PC-3 (cell line): ENCODE measurements around the gene VSTM2L. TPM values are rescaled to one million over a fixed set of nuclear protein-coding genes. Genes with fewer than 3 reads are reported as not detected.

Source experiments
- ATAC-seq: fragments of 200-7000 bp; cut with Tn5 transposase; 2 replicates; pipeline ENCODE4 v1.9.1; 2020; ENCODE audit warnings: mild to moderate bottlenecking, moderate library complexity
- BruUV-seq: library from RNA; stranded (reverse); fragments of 400-500 nt; replicated peaks from 2 replicates; lab custom pipeline; 2021; lab: Mats Ljungman, UMichigan
- CTCF ChIA-PET: fragments of 300-600 bp; sonication (Branson Sonifier 250); formaldehyde crosslinking; loops from one replicate; lab custom pipeline; 2022; ENCODE audit warnings: antibody characterized with exemption; lab: Charles Lee
- POLR2A ChIA-PET: fragments of 300-600 bp; sonication (Branson Sonifier 250); formaldehyde crosslinking; loops from one replicate; lab custom pipeline; 2022; ENCODE audit warnings: antibody characterized with exemption; ENCODE audit not compliant: unreplicated experiment; lab: Charles Lee
- DNase-seq: peaks from one replicate; pipeline ENCODE4 v3.0.0-alpha.2; 2015
- H2AFZ ChIP-seq: fragments of 300-600 bp; sonication (generic); 2 replicates; pipeline ENCODE4 v1.6.0; 2016; ENCODE audit warnings: antibody characterized with exemption, low read length
- H3F3A ChIP-seq: fragments of 300-600 bp; sonication (generic); one replicate; pipeline ENCODE4 v1.6.0; 2017; ENCODE audit warnings: antibody characterized with exemption, low read length, control low read depth, mild to moderate bottlenecking; ENCODE audit not compliant: unreplicated experiment
- H3K27ac ChIP-seq: fragments of 300-600 bp; sonication (generic); 2 replicates; pipeline ENCODE4 v1.5.1; 2016; ENCODE audit warnings: mild to moderate bottlenecking, low read length
- H3K27me3 ChIP-seq: fragments of 300-600 bp; sonication (generic); 2 replicates; pipeline ENCODE4 v1.6.1; 2016; ENCODE audit warnings: low read length, mixed read lengths
- H3K36me3 ChIP-seq: fragments of 300-600 bp; sonication (generic); 2 replicates; pipeline ENCODE4 v1.6.1; 2016; ENCODE audit warnings: low read depth, mixed run types, low read length, mixed read lengths
- H3K4me1 ChIP-seq: fragments of 300-600 bp; sonication (generic); 2 replicates; pipeline ENCODE4 v1.5.1; 2016; ENCODE audit warnings: low read length; ENCODE audit not compliant: insufficient read depth
- H3K4me2 ChIP-seq: fragments of 300-600 bp; sonication (generic); 2 replicates; pipeline ENCODE4 v1.6.0; 2016; ENCODE audit warnings: low read length
- H3K4me3 ChIP-seq: fragments of 300-600 bp; sonication (generic); 2 replicates; pipeline ENCODE4 v1.5.1; 2016; ENCODE audit warnings: mild to moderate bottlenecking, low read length, mixed read lengths
- H3K79me2 ChIP-seq: fragments of 300-600 bp; sonication (generic); 2 replicates; pipeline ENCODE4 v1.6.1; 2017; ENCODE audit warnings: low read length, mixed read lengths
- H3K9ac ChIP-seq: fragments of 300-600 bp; sonication (generic); 2 replicates; pipeline ENCODE4 v1.6.0; 2016; ENCODE audit warnings: mild to moderate bottlenecking, low read length
- H3K9me2 ChIP-seq: fragments of 300-600 bp; sonication (generic); replicated peaks from 2 replicates; pipeline ENCODE4 v1.6.1; 2016; ENCODE audit warnings: mixed run types, low read length, mixed read lengths
- H3K9me3 ChIP-seq: fragments of 300-600 bp; sonication (generic); 2 replicates; pipeline ENCODE4 v1.6.1; 2016; ENCODE audit warnings: low read length, mixed read lengths
- H4K20me1 ChIP-seq: fragments of 300-600 bp; sonication (generic); 2 replicates; pipeline ENCODE4 v1.6.1; 2016; ENCODE audit warnings: low read length, mixed read lengths
- EZH2 ChIP-seq: fragments of 300-600 bp; sonication (generic); IDR thresholded peaks from one replicate; pipeline ENCODE4 v1.6.1; 2017; ENCODE audit warnings: antibody characterized with exemption, mild to moderate bottlenecking, low read length; ENCODE audit not compliant: unreplicated experiment
- EZH2phosphoT487 ChIP-seq: fragments of 300-600 bp; sonication (generic); IDR thresholded peaks from 2 replicates; pipeline ENCODE4 v1.6.1; 2018; ENCODE audit warnings: mild to moderate bottlenecking, antibody characterized with exemption, low read length, borderline replicate concordance
- intact Hi-C: fragments of 100-400 bp; cut with micrococcal nuclease; formaldehyde crosslinking; loops from 2 replicates; pipeline ENCODE4 v1.9.0; 2023
- total RNA-seq: library from RNA; depleted of rRNA; stranded (reverse); fragments of >200 nt; gene quantifications from 2 replicates; pipeline ENCODE4 v1.2.3, GENCODE V29; 2014
- TF ChIP-seq, protein P1 (sequence below): fragments of 300-600 bp; sonication (generic); conservative IDR thresholded peaks from 2 replicates; pipeline ENCODE4 v1.5.1; 2017; ENCODE audit warnings: antibody characterized with exemption, low read depth, mild to moderate bottlenecking, low read length

The VSTM2L gene
- total RNA-seq, 1 experiment from 2014 or later, result 45.8 TPM

DNA sequence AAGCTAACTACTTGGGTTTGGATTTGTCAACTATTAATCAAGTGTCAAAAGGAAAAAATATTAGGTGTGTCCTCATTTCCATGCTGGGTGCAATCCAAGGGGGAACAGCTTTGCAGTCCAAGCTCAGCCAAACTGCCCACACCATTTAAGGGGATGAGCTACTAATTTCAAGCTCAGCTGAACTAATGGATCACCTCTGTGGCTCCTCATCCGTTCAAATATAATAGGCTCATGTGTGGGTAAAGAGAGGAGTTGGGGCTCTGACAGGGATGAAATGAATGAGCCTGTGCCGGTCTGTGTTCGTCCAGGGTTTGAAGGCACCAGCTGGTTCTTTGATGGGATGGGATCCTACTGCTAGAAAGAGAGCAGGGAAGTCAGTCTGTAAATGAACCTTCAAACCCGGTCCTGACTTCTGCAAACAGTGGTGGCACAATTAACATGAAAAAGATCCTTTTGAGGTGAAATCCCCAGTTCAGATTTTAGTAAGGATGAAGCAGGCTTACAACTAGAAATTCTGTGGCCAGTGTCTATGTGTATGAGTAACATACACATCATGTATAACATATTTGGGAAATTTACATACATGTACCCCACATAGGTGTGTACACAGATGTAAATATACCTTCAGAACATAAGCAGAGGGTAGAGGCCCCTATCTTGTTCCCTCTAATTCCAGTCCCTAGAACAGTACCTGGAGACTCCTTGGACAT is 88.4 kb downstream of the VSTM2L start:
- TF ChIP-seq, protein P1, sequence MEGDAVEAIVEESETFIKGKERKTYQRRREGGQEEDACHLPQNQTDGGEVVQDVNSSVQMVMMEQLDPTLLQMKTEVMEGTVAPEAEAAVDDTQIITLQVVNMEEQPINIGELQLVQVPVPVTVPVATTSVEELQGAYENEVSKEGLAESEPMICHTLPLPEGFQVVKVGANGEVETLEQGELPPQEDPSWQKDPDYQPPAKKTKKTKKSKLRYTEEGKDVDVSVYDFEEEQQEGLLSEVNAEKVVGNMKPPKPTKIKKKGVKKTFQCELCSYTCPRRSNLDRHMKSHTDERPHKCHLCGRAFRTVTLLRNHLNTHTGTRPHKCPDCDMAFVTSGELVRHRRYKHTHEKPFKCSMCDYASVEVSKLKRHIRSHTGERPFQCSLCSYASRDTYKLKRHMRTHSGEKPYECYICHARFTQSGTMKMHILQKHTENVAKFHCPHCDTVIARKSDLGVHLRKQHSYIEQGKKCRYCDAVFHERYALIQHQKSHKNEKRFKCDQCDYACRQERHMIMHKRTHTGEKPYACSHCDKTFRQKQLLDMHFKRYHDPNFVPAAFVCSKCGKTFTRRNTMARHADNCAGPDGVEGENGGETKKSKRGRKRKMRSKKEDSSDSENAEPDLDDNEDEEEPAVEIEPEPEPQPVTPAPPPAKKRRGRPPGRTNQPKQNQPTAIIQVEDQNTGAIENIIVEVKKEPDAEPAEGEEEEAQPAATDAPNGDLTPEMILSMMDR, result no peak
- TF ChIP-seq EZH2phosphoT487 (no peak), EZH2 (no peak)
- no TSS peak for BruUV-seq
- ChIA-PET POLR2A (no interaction called here), CTCF (interaction anchor here (0.6 to 0.7 kb wide), 5 partner anchors 29 to 365 kb away, joined by 3 to 14 read pairs (median 4); no protein-coding TSS in a partner anchor)
- Histone ChIP-seq H3F3A (peaks cover 9% of the 10 kb centered on the region), H3K79me2 (no peaks in the 10 kb centered on the region), H3K9me3 (no peaks in the 10 kb centered on the region), H3K4me1 (peaks cover 93% of the 10 kb centered on the region), H3K36me3 (peaks cover 27% of the 10 kb centered on the region), H2AFZ (no peak overlapping the region), H3K9me2 (no peaks in the 10 kb centered on the region), H3K27ac (peak overlapping the region; percentile 81), H3K27me3 (no peaks in the 10 kb centered on the region), H3K4me2 (peak overlapping the region; percentile 31), H3K4me3 (no peak overlapping the region), H3K9ac (peak overlapping the region; percentile 32), H4K20me1 (no peaks in the 10 kb centered on the region)
- intact Hi-C loops, result loop anchor here (5.0 kb wide), 2 partner anchors 66 to 424 kb away; no protein-coding TSS in a partner anchor
- DNase-seq (no peak), ATAC-seq (no peak)

DNA sequence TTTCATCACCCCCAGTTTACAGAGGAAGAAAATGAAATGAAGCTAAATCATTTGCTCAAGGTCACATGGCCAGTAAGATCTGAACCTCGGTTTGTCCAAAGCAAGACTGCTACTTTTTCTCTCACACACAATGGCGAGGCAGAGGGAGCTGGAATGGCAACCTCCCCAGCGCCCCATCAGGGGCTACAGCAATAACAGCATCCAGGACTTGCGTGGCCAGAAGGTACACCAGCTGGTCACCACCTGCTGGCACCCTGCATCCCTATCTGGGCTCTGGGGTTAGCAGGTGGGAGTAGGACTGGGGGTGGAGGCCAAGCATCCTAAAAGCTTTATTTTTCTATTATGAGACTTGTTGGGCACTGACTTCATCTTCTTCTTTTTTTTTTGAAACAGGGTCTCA is 89.0 kb downstream of the VSTM2L start:
- intact Hi-C loops, result loop anchor here (5.0 kb wide), 2 partner anchors 65 to 425 kb away; no protein-coding TSS in a partner anchor
- H3K27me3 ChIP-seq, result no peaks in the 10 kb centered on the region
- DNase-seq, result no peak
- H4K20me1 ChIP-seq, result no peaks in the 10 kb centered on the region
- TF ChIP-seq EZH2 (no peak), EZH2phosphoT487 (no peak)
- TF ChIP-seq, protein P1, result no peak
- no peaks in the 10 kb centered on the region for H3K9me3 ChIP-seq
- no peak for ATAC-seq
- H2AFZ ChIP-seq, result no peak overlapping the region
- no peaks in the 10 kb centered on the region for H3K9me2 ChIP-seq
- H3K36me3 ChIP-seq, result peaks cover 32% of the 10 kb centered on the region
- H3K4me2 ChIP-seq, result no peak overlapping the region
- peak overlapping the region; percentile 81; the same call in 1 of the 2 replicates for H3K27ac ChIP-seq
- ChIA-PET CTCF (interaction anchor here (0.6 to 1.2 kb wide), 3 partner anchors 28 to 86 kb away, joined by 4 to 14 read pairs (median 4); no protein-coding TSS in a partner anchor), POLR2A (no interaction called here)
- no peak overlapping the region for H3K4me3 ChIP-seq
- H3F3A ChIP-seq, result peaks cover 9% of the 10 kb centered on the region
- no peak overlapping the region for H3K9ac ChIP-seq
- BruUV-seq, result no TSS peak
- H3K4me1 ChIP-seq, result peaks cover 87% of the 10 kb centered on the region
- no peaks in the 10 kb centered on the region for H3K79me2 ChIP-seq
